GM19395 (cell line): ENCODE measurements around the gene RBP7.
"Not testable (repeated sequence)": the region's sequence is repeated elsewhere in the genome, so short reads cannot be mapped to it uniquely, and the experiment has no call there.

Experiments used
- ATAC-seq: cut with Tn5 transposase; IDR thresholded peaks from one replicate; pipeline ENCODE4 v1.9.1; 2021; ENCODE audit warnings: mild to moderate bottlenecking, moderate library complexity; ENCODE audit not compliant: unreplicated experiment

The RBP7 gene

GRCh38 chr1:9996624-9997582 is at the start of gene RBP7:
TSS of gene RBP7 (plus strand) at chr1:9997228. CDS start at chr1:9997259, 31 bp downstream.
- ATAC-seq, result no peak

- ATAC-seq, result no peak
Measured at GRCh38 chr1:9957726-9958125, 39.3 kb upstream of the RBP7 start.

GRCh38 chr1:9960011-9960410 is 37.0 kb upstream of the RBP7 start:
- ATAC-seq, result no peak

- no peak for ATAC-seq
Measured at GRCh38 chr1:9960706-9961562, 36.1 kb upstream of the RBP7 start.

- no peak for ATAC-seq
Measured at GRCh38 chr1:9984253-9984652, 12.8 kb upstream of the RBP7 start.

- ATAC-seq, result no peak
Measured at GRCh38 chr1:9985001-9985400, 12.0 kb upstream of the RBP7 start.

GRCh38 chr1:9989773-9990172 is 7.3 kb upstream of the RBP7 start:
- no peak for ATAC-seq

- no peak for ATAC-seq
Measured at GRCh38 chr1:9990944-9991343, 6.1 kb upstream of the RBP7 start.

GRCh38 chr1:9992910-9993309 is 4.1 kb upstream of the RBP7 start:
- ATAC-seq, result no peak

- no peak for ATAC-seq
Measured at GRCh38 chr1:9993561-9994075, 3.4 kb upstream of the RBP7 start.

GRCh38 chr1:10001016-10001665 is 4.1 kb downstream of the RBP7 start:
- ATAC-seq, result no peak

GRCh38 chr1:10005248-10005647 is 8.2 kb downstream of the RBP7 start:
- not testable (repeated sequence) for ATAC-seq

GRCh38 chr1:10007169-10007568 is 10.1 kb downstream of the RBP7 start:
- no peak for ATAC-seq

- ATAC-seq, result no peak
Measured at GRCh38 chr1:10014016-10014415, 17.0 kb downstream of the RBP7 start.

- no peak for ATAC-seq
Measured at GRCh38 chr1:10019561-10019960, 22.5 kb downstream of the RBP7 start.

GRCh38 chr1:10020086-10020485 is 23.1 kb downstream of the RBP7 start:
- ATAC-seq, result no peak

GRCh38 chr1:10020678-10021077 is 23.6 kb downstream of the RBP7 start:
- not testable (repeated sequence) for ATAC-seq

GRCh38 chr1:10021992-10022391 is 25.0 kb downstream of the RBP7 start:
- ATAC-seq, result not testable (repeated sequence)

GRCh38 chr1:10022656-10023055 is 25.6 kb downstream of the RBP7 start:
- ATAC-seq, result no peak

- ATAC-seq, result no peak
Measured at GRCh38 chr1:10025354-10025753, 28.3 kb downstream of the RBP7 start.

GRCh38 chr1:10027027-10027426 is 30.0 kb downstream of the RBP7 start:
- ATAC-seq, result no peak
